ENCODE measurements around the gene LEFTY2. TPM values are rescaled to one million over a fixed set of nuclear protein-coding genes. Genes with fewer than 3 reads are reported as not detected.
"Not testable (repeated sequence)": the region's sequence is repeated elsewhere in the genome, so short reads cannot be mapped to it uniquely, and the experiment has no call there.

LEFTY2 gene
- total RNA-seq, 1 donor from 2014 or later = not detected

GRCh38 chr1:225940385-225941151, 452 bp downstream of the LEFTY2 start:
- no peak for TF ChIP-seq CTCF (IDR thresholded peaks at IDR 0.05; ENCODE audit: insufficient read depth, low read length, poor library complexity, severe bottlenecking)
- H3K36me3 ChIP-seq (ENCODE audit: control insufficient read depth, insufficient read depth, low read length) = no peaks in the 10 kb centered on the region
- no peak for DNase-seq (ENCODE audit: low read depth)
- no peak overlapping the region for H3K4me3 ChIP-seq (ENCODE audit: low read depth, low read length)
- H3K27me3 ChIP-seq (ENCODE audit: control insufficient read depth, insufficient read depth, low read length) = peaks cover 2% of the 10 kb centered on the region

GRCh38 chr1:225939939-225940310, 1.1 kb downstream of the LEFTY2 start:
- not testable (repeated sequence) for H3K4me3 ChIP-seq (ENCODE audit: low read depth, low read length); H3K36me3 ChIP-seq (ENCODE audit: control insufficient read depth, insufficient read depth, low read length); DNase-seq (ENCODE audit: low read depth); H3K27me3 ChIP-seq (ENCODE audit: control insufficient read depth, insufficient read depth, low read length)

- not testable (repeated sequence) for DNase-seq (ENCODE audit: low read depth); H3K27me3 ChIP-seq (ENCODE audit: control insufficient read depth, insufficient read depth, low read length); H3K4me3 ChIP-seq (ENCODE audit: low read depth, low read length); H3K36me3 ChIP-seq (ENCODE audit: control insufficient read depth, insufficient read depth, low read length)
Measured at GRCh38 chr1:225939097-225939938, 1.7 kb downstream of the LEFTY2 start.

GRCh38 chr1:225937048-225937968, 3.7 kb downstream of the LEFTY2 start:
- Histone ChIP-seq H3K27me3 (ENCODE audit: control insufficient read depth, insufficient read depth, low read length) (no peaks in the 10 kb centered on the region), H3K4me3 (ENCODE audit: low read depth, low read length) (no peak overlapping the region), H3K36me3 (ENCODE audit: control insufficient read depth, insufficient read depth, low read length) (no peaks in the 10 kb centered on the region)
- DNase-seq (ENCODE audit: low read depth) = no peak
- no peak for TF ChIP-seq CTCF (IDR thresholded peaks at IDR 0.05; ENCODE audit: insufficient read depth, low read length, poor library complexity, severe bottlenecking)

- no peaks in the 10 kb centered on the region for H3K27me3 ChIP-seq (ENCODE audit: control insufficient read depth, insufficient read depth, low read length)
- H3K36me3 ChIP-seq (ENCODE audit: control insufficient read depth, insufficient read depth, low read length) = no peaks in the 10 kb centered on the region
- no peak for TF ChIP-seq CTCF (IDR thresholded peaks at IDR 0.05; ENCODE audit: insufficient read depth, low read length, poor library complexity, severe bottlenecking)
- no peak overlapping the region for H3K4me3 ChIP-seq (ENCODE audit: low read depth, low read length)
- no peak for DNase-seq (ENCODE audit: low read depth)
Measured at GRCh38 chr1:225936523-225936922, 4.5 kb downstream of the LEFTY2 start.

GRCh38 chr1:225936086-225936485, 4.9 kb downstream of the LEFTY2 start:
- H3K4me3 ChIP-seq (ENCODE audit: low read depth, low read length); DNase-seq (ENCODE audit: low read depth); H3K36me3 ChIP-seq (ENCODE audit: control insufficient read depth, insufficient read depth, low read length); H3K27me3 ChIP-seq (ENCODE audit: control insufficient read depth, insufficient read depth, low read length): not testable (repeated sequence)

GRCh38 chr1:225934711-225935110, 6.3 kb downstream of the LEFTY2 start:
- no peaks in the 10 kb centered on the region for H3K27me3 ChIP-seq (ENCODE audit: control insufficient read depth, insufficient read depth, low read length)
- TF ChIP-seq CTCF (IDR thresholded peaks at IDR 0.05; ENCODE audit: insufficient read depth, low read length, poor library complexity, severe bottlenecking) = no peak
- no peak for DNase-seq (ENCODE audit: low read depth)
- no peak overlapping the region for H3K4me3 ChIP-seq (ENCODE audit: low read depth, low read length)
- no peaks in the 10 kb centered on the region for H3K36me3 ChIP-seq (ENCODE audit: control insufficient read depth, insufficient read depth, low read length)
